ENCODE measurements around the gene MTRFR.

MTRFR gene

DNA sequence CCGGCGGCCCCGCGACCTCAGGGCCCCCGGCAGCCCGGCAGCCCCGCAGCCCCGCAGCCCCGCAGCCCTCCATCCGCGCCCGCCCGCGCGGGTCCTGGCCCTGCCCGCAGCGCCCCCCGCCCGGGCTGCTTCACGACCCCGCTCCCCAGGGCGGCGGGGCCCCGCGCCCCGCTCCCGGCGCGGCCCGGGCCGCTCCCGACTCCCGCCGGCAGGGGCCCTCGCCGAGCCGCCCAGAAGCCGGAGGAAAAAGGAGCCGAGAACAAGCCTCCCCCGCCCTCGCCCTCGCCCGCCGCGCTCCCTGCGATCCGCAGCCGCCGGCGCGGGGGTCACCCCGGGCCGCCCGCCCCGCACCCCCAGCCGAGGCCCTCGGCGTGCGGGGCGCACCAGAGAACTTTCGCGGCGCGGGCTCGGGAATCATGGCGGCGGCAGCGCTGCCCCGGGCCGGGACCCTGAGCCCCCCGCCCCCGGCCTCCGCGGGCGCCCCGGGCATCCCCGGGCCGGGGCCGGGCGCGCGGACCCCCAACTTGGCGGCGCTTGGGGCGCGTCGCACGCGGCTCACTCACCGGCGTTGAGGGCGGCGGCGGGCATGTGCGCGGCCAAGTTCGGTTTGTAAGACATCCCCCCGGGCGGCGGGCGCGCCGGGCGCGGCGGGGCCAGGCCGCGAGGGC is 37.9 kb downstream of the MTRFR start:
- peak; percentile 68 for DNase-seq

DNA sequence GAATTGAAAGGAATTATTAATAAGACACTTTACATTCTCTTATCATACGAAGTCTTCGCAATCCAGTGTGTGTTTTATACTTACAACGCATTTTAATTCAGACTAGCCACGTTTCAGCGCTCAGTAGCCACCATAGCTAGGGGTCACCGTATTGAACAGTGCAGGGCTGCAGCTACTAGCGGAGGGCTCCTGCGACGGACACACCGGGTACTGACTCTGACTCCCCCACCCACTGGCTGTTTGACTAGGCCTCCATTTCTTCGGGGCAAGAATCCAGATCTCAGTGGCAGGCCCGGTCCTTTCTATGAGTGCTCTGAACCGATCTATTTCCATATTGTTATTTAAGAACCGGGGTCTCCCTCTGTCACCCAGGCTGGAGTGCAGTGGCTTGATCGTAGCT is 39.9 kb downstream of the MTRFR start:
- DNase-seq: no peak

DNA sequence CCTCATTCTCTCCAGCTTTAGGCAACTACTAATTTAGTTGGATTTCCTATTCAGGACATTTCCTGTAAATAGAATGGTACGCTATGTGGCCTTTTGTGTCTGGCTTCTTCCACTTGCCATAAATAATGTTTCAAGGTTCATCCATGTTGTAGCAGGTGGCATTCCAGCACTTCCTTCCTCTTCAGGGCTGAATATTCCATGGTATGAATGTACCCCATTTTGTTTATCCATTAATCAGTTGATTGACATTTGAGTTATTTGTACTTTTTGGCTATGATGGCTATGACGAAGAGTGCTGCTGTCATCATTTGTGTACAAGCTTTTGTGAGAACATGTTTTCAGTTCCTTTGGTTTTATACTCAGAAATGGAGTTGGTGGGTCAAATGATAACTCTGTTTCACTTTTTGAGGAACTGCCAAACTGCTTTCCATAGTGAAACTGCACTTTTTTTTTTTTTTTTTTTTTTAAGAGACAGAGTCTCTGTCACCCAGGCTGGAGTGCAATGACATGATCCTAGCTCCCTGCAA is 44.9 kb downstream of the MTRFR start:
- DNase-seq: no peak

DNA sequence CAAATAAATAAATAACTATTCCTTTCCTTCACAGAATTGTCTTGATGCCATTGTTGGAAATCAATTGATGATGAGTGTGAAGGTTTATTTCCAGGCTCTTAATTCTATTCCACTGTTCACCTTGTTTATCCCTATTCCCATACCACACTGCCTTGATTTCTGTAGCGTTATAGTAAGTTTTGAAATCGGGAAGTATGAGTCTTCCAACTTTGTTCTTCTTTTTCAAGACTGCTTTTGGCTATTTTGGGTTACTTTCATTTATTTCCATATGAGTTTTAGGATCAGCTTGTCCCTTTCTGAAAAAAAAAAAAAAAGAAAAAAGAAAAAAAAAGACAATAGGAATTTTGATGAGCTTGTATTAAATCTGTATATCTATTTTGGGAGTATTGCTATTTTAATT is 47.7 kb downstream of the MTRFR start:
- DNase-seq: no peak

DNA sequence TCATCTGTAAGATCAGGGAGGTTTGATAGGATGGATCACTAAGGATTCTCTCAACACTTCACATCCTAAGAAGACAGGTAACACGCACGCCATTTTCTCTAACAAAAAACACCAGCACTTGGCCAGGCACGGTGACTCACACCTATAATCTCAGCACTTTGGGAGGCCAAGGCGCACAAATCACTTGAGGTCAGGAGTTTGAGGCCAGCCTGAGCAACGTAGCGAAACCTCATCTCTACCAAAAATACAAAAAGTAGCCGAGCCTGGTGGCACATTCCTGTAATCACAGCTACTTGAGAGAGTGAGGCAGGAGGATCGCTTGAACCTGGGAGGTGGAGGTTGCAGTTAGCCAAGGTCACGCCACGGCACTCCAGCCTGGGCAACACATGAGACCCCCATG is 48.9 kb downstream of the MTRFR start:
- DNase-seq: no peak

DNA sequence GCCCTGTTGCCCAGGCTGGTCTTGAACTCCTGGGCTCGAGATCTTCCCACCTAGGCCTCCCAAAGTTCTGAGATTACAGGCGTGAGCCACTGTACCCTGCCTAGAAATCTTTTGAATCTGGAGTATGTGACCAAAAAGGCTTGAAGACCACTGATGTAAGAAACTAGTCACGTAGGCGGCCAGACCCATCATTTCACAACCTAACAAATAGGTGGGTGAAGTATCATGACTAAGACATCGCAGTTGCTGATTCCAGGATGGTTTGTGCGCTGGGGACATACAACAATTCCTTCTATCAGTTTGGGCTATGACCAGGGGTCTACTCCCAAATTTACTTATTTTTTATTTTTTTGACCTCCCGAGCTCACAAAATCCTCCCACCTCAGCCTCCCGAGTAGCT is 50.2 kb downstream of the MTRFR start:
- no peak for DNase-seq

DNA sequence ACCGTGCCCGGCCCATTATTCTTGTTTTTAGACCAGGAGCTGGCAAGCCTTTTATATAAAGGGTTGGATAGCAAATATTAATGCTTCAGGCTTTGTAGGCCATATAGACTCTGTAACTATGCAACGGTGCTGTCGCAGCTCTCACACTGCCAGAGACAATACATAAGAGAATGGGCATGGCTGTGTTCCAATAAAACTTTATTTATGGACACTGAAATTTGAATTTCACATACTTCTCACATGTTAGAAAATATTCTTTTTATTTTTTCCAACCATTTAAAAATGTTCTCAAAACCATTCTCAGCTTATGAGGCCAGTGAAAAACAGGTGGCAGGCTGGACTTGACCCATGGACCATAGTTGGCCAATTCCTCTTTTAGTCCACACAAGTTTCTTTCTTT is 51.4 kb downstream of the MTRFR start:
- DNase-seq: no peak

DNA sequence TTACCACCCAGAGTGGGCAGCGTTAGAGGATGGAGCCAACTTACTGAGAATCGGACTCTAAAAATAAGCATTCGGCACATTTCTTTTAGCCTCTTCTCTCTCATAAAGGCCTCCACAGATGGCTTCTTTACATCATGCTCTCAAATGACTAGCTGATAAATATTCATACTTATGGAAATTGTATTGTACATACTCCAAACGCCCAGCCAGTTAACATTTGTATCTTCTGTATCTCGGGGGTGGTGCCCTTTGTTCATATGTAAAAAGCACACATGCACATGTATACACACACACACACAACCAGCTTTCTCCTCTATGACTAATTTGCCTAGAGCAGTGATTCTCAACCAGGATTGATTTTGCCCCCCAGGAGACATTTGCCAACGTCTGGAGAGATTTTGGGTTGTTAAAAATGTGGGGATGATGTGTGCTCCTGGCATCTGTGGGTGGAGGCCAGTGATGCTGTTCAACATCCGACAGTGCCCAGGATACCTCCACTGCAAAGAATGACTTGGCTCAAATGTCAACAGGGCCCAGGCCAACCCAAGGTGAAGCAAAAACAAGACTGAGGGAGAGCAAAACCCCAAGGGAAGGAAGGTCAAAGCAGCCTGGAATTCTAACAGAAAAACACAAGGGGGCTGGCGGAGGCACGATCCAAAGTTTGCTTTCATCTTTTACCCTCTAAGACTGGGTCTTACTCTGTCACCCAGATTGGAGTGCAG is 53.6 kb downstream of the MTRFR start:
- no peak for DNase-seq

DNA sequence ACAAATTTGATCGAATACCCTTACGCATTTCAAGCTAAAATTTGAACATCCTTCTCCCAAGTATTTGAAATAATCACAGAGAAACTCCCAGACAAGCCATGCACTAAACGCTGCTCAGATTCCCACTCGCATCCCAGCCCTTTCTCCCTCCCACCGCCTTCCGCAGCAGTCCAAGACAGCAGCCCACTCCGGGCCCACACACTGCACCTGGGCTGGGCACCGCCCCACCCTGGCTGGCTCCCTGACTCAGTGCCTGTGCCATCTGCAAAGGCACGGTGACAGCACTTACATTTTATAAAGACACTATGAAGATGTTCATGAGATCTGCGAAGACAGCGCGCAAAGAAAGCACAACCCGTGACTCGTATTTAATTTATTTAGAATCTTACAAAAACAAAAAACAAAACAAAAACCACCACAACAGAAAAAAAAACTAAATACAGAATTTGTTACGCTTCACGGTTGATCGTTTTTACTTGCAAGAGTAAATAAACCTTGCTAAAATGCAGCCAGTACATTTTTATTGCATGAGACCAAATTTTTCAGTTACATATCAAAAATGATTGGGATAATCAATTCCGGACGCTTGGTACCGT is 55.6 kb downstream of the MTRFR start:
- DNase-seq: no peak

DNA sequence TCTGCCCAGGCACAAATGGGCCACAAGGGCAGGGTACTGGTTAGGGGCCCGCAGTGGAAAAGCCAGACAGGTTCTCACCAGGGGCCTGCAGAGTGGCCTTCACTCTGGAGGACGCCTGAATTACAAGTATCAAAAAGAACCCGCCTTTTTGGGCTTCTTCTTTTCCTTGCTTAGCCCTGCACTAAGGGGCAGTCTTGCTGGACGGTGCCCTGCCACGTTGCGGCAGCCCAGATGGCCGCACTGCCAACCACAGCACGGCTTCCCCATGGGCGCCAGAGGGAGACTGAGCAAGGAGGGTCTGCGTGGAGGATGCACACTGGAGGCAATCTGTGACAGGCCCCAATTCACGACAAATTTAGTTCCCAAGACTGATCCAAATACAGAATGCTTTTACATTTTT is 56.7 kb downstream of the MTRFR start:
- no peak for DNase-seq

DNA sequence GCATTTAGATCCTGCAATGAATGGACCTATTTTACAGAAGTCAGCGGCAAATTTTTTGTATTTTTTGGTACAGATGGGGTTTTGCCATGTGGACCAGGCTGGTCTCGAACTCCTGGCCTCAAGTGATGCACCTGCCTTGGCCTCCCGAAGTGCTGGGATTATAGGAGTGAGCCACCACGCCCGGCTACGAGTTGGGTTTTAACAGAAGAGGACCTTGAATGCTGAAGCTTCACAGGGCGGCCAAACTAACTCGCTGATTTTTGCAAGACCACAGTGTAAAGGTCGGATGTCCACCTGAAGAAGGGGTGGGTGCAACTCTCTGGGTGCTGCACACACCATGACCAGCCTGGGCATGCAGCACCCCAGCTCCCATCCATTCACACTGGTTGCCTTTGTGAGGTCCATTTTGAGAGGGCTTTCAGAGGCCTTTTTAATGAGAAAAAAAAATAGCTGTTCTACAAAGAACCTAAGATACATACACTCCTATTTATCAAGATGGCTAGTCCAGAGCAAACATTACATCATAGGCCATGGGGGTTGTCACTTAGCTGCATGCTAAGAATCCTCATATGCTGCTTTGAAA is 60.0 kb downstream of the MTRFR start:
- DNase-seq: no peak

DNA sequence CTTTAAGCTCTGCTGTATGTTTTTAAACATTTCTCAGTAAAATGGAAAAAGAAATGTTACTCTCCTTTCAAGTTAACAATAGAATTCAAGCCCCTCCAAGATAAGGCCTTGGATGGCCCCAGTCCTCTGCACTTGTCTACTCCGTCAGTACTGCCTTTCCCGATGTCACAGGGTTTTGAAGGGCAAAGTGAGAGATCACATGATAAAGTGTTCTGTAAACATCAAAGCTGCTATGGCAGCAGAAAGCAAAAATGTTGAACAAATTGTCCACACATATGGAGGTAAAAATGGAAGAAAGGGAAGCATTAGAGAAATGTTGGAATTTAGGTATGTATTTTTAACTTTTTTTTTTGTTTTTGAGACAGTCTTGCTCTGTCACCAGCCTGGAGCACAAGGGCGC is 71.9 kb downstream of the MTRFR start:
- DNase-seq: no peak

DNA sequence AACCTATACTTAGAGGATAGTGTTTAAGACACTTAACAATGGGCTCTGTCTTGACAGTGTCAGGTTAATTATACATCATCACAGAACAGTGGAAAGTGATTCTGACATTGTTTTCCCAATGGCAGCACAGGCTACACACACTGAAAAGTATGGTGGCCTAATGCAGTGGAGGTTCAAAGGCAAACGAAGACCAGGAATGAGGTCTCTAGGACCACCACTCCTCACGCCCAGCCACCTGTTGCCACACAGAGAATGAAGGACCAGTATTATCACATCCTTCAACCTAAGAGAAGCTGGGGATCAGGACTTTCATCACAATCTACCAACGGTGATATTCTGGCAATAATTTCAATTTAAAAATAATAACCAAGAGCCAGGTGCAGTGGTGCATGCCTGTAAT is 73.0 kb downstream of the MTRFR start:
- DNase-seq: no peak

Data from fibroblast of skin of abdomen (primary cell).